Smooth muscle cell of the pulmonary artery (primary cell): ENCODE results near the gene USP36. TPM values are rescaled to one million over a fixed set of nuclear protein-coding genes. Genes with fewer than 3 reads are reported as not detected.

Experiments
- total RNA-seq: library from RNA; depleted of rRNA; stranded (reverse); fragments of >200 nt; gene quantifications from 2 replicates; pipeline ENCODE4 v1.2.3, GENCODE V29; 2014

The USP36 gene
- total RNA-seq, result 28.8 and 45.3 TPM in 2 replicates

DNA sequence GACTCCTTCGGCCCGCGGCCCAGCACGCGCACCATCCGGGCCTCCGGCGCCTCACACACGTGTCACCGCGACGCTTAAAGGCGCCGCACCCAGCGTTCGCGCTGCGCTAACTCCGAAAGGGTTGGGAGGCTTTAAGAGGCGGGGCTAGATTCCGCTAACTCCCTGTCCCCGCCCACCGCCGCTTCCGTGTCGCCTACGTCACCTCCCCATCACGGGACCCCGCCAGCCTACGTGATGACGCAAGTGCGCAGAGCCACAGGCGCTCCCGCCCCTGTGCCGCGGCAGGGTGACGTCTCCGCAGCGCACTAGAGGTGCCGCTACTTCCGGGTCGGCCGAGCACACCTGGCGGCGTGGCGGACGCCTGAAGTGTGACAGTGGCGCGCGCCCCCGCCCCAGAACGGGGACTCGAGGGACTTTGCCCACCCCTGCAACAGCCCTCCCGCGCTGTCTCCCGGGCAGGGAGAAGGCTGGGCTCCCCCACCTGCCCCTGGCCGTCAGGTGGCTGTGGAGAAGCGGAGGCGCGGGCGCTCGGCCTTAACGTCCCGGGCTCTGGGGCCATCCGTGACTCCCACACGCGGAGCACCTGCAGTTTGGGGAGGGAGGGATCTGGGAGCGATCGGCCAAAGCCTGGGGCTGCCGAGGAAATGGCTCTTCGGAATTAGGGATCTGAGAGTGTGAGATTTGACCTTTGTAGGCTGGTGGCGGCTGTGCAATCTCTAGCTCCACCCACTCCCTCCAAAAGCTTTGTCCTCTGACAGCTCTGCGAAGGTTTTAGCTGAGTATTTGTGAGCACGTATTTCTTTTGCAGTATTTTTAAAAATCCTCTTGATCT is at the start of gene USP36:
USP36 (minus strand) TSS at position 35 of the 832 bp plus-strand sequence. CDS start 4,451 bp downstream, outside the sequence.

DNA sequence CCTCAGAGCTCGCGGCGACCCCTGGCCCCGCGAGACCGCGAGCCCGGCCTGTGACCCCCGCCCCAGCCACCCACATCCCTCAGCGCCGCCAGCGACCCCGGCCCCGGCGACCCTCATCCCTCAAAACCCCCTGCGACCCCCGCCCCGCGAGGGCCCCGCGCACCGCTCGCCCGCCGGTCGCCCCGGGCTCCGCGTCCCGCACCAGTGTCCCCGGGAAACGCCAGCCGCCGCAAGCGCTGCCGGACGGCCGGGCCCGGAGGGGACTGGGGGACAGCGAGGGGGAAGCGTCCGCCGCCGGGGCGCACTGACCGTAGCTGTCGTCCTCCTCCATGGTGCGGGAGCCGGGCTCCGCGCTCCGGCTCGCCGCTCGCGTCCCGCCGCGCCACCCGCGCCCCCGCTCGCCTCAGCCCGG is 58.7 kb downstream of the USP36 start, which contains the start of gene CYTH1:
CYTH1 (minus strand) TSS at position 381 of the 412 bp plus-strand sequence; CDS start at position 331, 50 bp downstream.

Other genes starting within 250 kb of the USP36 start
- gene CYTH1, start 58.5 kb downstream of the USP36 start, total RNA-seq, result 6.7 and 9.8 TPM in 2 replicates
- gene CEP295NL, start 62.4 kb upstream of the USP36 start, total RNA-seq, result 2.2 and 3.1 TPM in 2 replicates
- gene TIMP2, start 84.6 kb upstream of the USP36 start, total RNA-seq, result 212 and 283 TPM in 2 replicates
- gene LGALS3BP, start 139.1 kb upstream of the USP36 start, total RNA-seq, result 563 and 861 TPM in 2 replicates
- gene CANT1, start 168.9 kb upstream of the USP36 start, total RNA-seq, result 74.3 and 74.7 TPM in 2 replicates
- 84.0 and 195 TPM in 2 replicates for gene C1QTNF1, start 183.4 kb upstream of the USP36 start, total RNA-seq
- 14.7 and 15.3 TPM in 2 replicates for gene ENGASE, start 234.0 kb upstream of the USP36 start, total RNA-seq